GM12878 (cell line): ENCODE data around the gene WDR45B. TPM values are rescaled to one million over a fixed set of nuclear protein-coding genes. Genes with fewer than 3 reads are reported as not detected.

ENCODE experiments used
- ATAC-seq: fragments of 200-7000 bp; cut with Tn5 transposase; 3 replicates; pipeline ENCODE4 v1.9.1; 2020; ENCODE audit warnings: mild to moderate bottlenecking, moderate library complexity
- Bru-seq: library from RNA; stranded (reverse); fragments of 400-500 nt; gene quantifications from one replicate; lab custom pipeline; 2021; lab: Mats Ljungman, UMichigan
- BruChase-seq, 2 experiments: library from RNA; stranded (reverse); fragments of 400-500 nt; gene quantifications; one replicate each; lab custom pipeline; 2021; lab: Mats Ljungman, UMichigan
- BruUV-seq: library from RNA; stranded (reverse); fragments of 400-500 nt; replicated peaks from 2 replicates; lab custom pipeline; 2021; lab: Mats Ljungman, UMichigan
- CTCF ChIA-PET: fragments of 300-600 bp; sonication (Branson Sonifier 250); formaldehyde crosslinking; extraction: SDS; loops from one replicate; lab custom pipeline; 2021; ENCODE audit warnings: inconsistent platforms; lab: Yijun Ruan, JAX
- POLR2A ChIA-PET: fragments of 350-600 bp; formaldehyde crosslinking; extraction: SDS; loops from one replicate; lab custom pipeline; 2021; ENCODE audit warnings: inconsistent platforms; lab: Charles Lee
- RAD21 ChIA-PET: fragments of 300-600 bp; sonication (Branson Sonifier 250); formaldehyde crosslinking; loops from one replicate; lab custom pipeline; 2023; ENCODE audit warnings: antibody characterized with exemption; ENCODE audit not compliant: unreplicated experiment; lab: Charles Lee
- SMC1A ChIA-PET: fragments of 300-600 bp; sonication (Branson Sonifier 250); formaldehyde crosslinking; loops from one replicate; lab custom pipeline; 2023; ENCODE audit not compliant: unreplicated experiment, uncharacterized antibody; lab: Charles Lee
- DNase-seq: peaks from one replicate; pipeline ENCODE4 v3.0.0-alpha.2; 2011; ENCODE audit warnings: low read depth, low spot score
- FAIRE-seq: peaks from 3 replicates; lab custom pipeline; 2011; peaks lifted over from hg19 to GRCh38; lab: Jason Lieb, UNC
- H2AFZ ChIP-seq: 2 replicates; pipeline ENCODE4 v1.6.0; 2011; ENCODE audit warnings: low read depth, low read length, control low read depth; ENCODE audit not compliant: control insufficient read depth
- H3K27ac ChIP-seq: 2 replicates; pipeline ENCODE4 v1.5.1; 2011; ENCODE audit warnings: control low read depth; ENCODE audit not compliant: control insufficient read depth, insufficient read depth
- H3K27me3 ChIP-seq, 2 experiments: replicated peaks in 1 of 2; 2 replicates each; pipeline versions ENCODE4 v1.6.0 to v1.6.1; 2011; ENCODE audit warnings: low read length in 1 of 2; ENCODE audit not compliant: control insufficient read depth in 2 of 2, insufficient read depth in 2 of 2
- H3K36me3 ChIP-seq, 2 experiments: 2 replicates each; pipeline ENCODE4 v1.5.1; 2011; ENCODE audit warnings: low read length in 1 of 2; ENCODE audit not compliant: control insufficient read depth in 2 of 2, insufficient read depth in 2 of 2
- H3K4me1 ChIP-seq: 2 replicates; pipeline ENCODE4 v1.6.1; 2011; ENCODE audit warnings: mild to moderate bottlenecking, low read length, moderate library complexity, mixed read lengths; ENCODE audit not compliant: control insufficient read depth, insufficient read depth
- H3K4me2 ChIP-seq: 2 replicates; pipeline ENCODE4 v1.6.0; 2011; ENCODE audit warnings: control low read depth; ENCODE audit not compliant: control insufficient read depth, insufficient read depth
- H3K4me3 ChIP-seq: fragments of 200-600 bp; sonication (generic); 2 replicates; pipeline ENCODE4 v1.5.1; 2016
- H3K79me2 ChIP-seq: 2 replicates; pipeline ENCODE4 v1.6.0; 2011; ENCODE audit warnings: low read length; ENCODE audit not compliant: control insufficient read depth, insufficient read depth
- H3K9ac ChIP-seq: 2 replicates; pipeline ENCODE4 v1.8.0; 2011; ENCODE audit warnings: low read length, control low read depth, mixed read lengths; ENCODE audit not compliant: control insufficient read depth, insufficient read depth
- H3K9me3 ChIP-seq: replicated peaks from 3 replicates; pipeline ENCODE4 v1.5.1; 2011; ENCODE audit warnings: mild to moderate bottlenecking, low read length; ENCODE audit not compliant: control insufficient read depth, insufficient read depth
- H4K20me1 ChIP-seq: 2 replicates; pipeline ENCODE4 v1.6.0; 2011; ENCODE audit not compliant: control insufficient read depth, insufficient read depth
- ATF7 ChIP-seq: fragments of 450-650 bp; IDR thresholded peaks from 2 replicates; pipeline ENCODE4 v1.6.1; 2016; ENCODE audit warnings: low read depth, mild to moderate bottlenecking
- BCLAF1 ChIP-seq: fragments of 450-650 bp; IDR thresholded peaks from 2 replicates; pipeline ENCODE4 v1.6.1; 2017; ENCODE audit warnings: antibody characterized with exemption, mild to moderate bottlenecking, moderate library complexity
- CBFB ChIP-seq: IDR thresholded peaks from 2 replicates; pipeline ENCODE4 v1.6.1; 2016; ENCODE audit warnings: antibody characterized with exemption, low read depth
- CBX3 ChIP-seq: fragments of 200-600 bp; sonication (generic); IDR thresholded peaks from 2 replicates; pipeline ENCODE4 v1.6.1; 2016; ENCODE audit warnings: low read depth, borderline replicate concordance
- CHD4 ChIP-seq: fragments of 200-600 bp; sonication (generic); IDR thresholded peaks from 2 replicates; pipeline ENCODE4 v1.6.1; 2016; ENCODE audit warnings: mild to moderate bottlenecking
- CREB1 ChIP-seq: IDR thresholded peaks from 2 replicates; pipeline ENCODE4 v1.6.1; 2012; ENCODE audit warnings: low read depth, mild to moderate bottlenecking, inconsistent platforms
- DPF2 ChIP-seq: fragments of 450-650 bp; IDR thresholded peaks from 2 replicates; pipeline ENCODE4 v1.6.1; 2017; ENCODE audit warnings: mild to moderate bottlenecking
- EED ChIP-seq: sonication (generic); IDR thresholded peaks from 2 replicates; pipeline ENCODE4 v1.6.1; 2016; ENCODE audit warnings: antibody characterized with exemption, low read depth
- EGR1 ChIP-seq, 2 experiments: IDR thresholded peaks; 1 replicate in 1 of 2; 2 replicates in 1 of 2; pipeline ENCODE4 v1.6.1; 2011 to 2012; ENCODE audit warnings: low read depth in 2 of 2, low read length in 2 of 2, borderline replicate concordance in 1 of 2, mild to moderate bottlenecking in 1 of 2, moderate library complexity in 1 of 2
- GATAD2B ChIP-seq: fragments of 450-650 bp; conservative IDR thresholded peaks from 2 replicates; pipeline ENCODE4 v1.6.1; 2017; ENCODE audit warnings: low read depth, mild to moderate bottlenecking, moderate library complexity
- IKZF2 ChIP-seq, 2 experiments: fragments of 450-650 bp; IDR thresholded peaks; 2 replicates each; pipeline ENCODE4 v1.6.1; 2017; ENCODE audit warnings: mild to moderate bottlenecking in 2 of 2, moderate library complexity in 2 of 2
- JUND ChIP-seq: IDR thresholded peaks from 2 replicates; pipeline ENCODE4 v1.6.1; 2012; ENCODE audit warnings: low read depth, mild to moderate bottlenecking, low read length, improper control_type of control experiment, moderate library complexity
- NBN ChIP-seq: fragments of 450-650 bp; IDR thresholded peaks from 2 replicates; pipeline ENCODE4 v1.6.1; 2016
- NR2F1 ChIP-seq: fragments of 450-650 bp; conservative IDR thresholded peaks from 2 replicates; pipeline ENCODE4 v1.6.1; 2017; ENCODE audit warnings: mild to moderate bottlenecking
- RAD51 ChIP-seq: fragments of 450-650 bp; IDR thresholded peaks from 2 replicates; pipeline ENCODE4 v1.6.1; 2016; ENCODE audit warnings: moderate library complexity, mild to moderate bottlenecking, inconsistent platforms
- SP1 ChIP-seq: IDR thresholded peaks from one replicate; pipeline ENCODE4 v1.6.1; 2011; ENCODE audit warnings: low read depth, low read length
- SPI1 ChIP-seq: IDR thresholded peaks from 2 replicates; pipeline ENCODE4 v1.6.1; 2011; ENCODE audit warnings: low read depth, mild to moderate bottlenecking, low read length, moderate library complexity, borderline replicate concordance; ENCODE audit not compliant: insufficient read depth
- SUZ12 ChIP-seq: fragments of 200-600 bp; sonication (generic); IDR thresholded peaks from one replicate; pipeline ENCODE4 v1.6.1; 2018; ENCODE audit warnings: antibody characterized with exemption, mild to moderate bottlenecking; ENCODE audit not compliant: unreplicated experiment
- TCF7 ChIP-seq: IDR thresholded peaks from 2 replicates; pipeline ENCODE4 v1.6.1; 2014; ENCODE audit warnings: antibody characterized with exemption, borderline replicate concordance
- WRNIP1 ChIP-seq: IDR thresholded peaks from 2 replicates; pipeline ENCODE4 v1.6.1; 2011; ENCODE audit warnings: low read depth, low read length, improper control_type of control experiment, borderline replicate concordance
- WGBS: methylation state at CpG from one replicate; pipeline ENCODE4 v1.1.6; 2016; ENCODE audit warnings: low lambda C conversion rate; ENCODE audit not compliant: insufficient replicate concordance, insufficient coverage; ENCODE audit errors: missing lambda C conversion rate; 5-methylcytosine and 5-hydroxymethylcytosine counted together
- in situ Hi-C: fragments of 300-500 bp; cut with MboI; formaldehyde crosslinking; loops from 9 replicates; pipeline ENCODE4 v1.14.3; 2018; ENCODE audit warnings: mixed read lengths
- intact Hi-C: fragments of 100-400 bp; cut with micrococcal nuclease; formaldehyde crosslinking; loops from one replicate; pipeline ENCODE4 v1.14.2; 2022; ENCODE audit not compliant: unreplicated experiment
- long read RNA-seq, 2 experiments: library from polyadenylated mRNA; unstranded; transcript quantifications; one replicate each; pipeline ENCODE4 v2.0.0, GENCODE V29; 2019 to 2020
- polyA minus RNA-seq, 3 experiments: library from RNA; depleted of rRNA, polyadenylated mRNA; stranded (reverse); fragments of >200 nt; gene quantifications; 2 replicates each; pipeline ENCODE4 v1.2.3, GENCODE V29; 2011
- polyA plus RNA-seq, 11 experiments: library from polyadenylated mRNA; depleted of rRNA in 4 of 11; unstranded in 6 of 11; stranded (reverse) in 5 of 11; fragments of >200 nt; fragmentation: Nextera tagmentation in 4 of 11; fragmentation: Illumina TruSeq in 1 of 11; extraction: Ambion mirVana in 4 of 11; extraction: Trizol in 1 of 11; gene quantifications; 1 replicate in 1 of 11; 2 replicates in 10 of 11; pipeline versions ENCODE4 v1.2.1 to v1.2.3, GENCODE V29; 2011 to 2016; ENCODE audit warnings: inconsistent platforms in 2 of 11, missing spikeins in 2 of 11, low read depth in 1 of 11
- total RNA-seq, 4 experiments: library from RNA; depleted of rRNA in 3 of 4; stranded (reverse); fragments of >200 nt in 3 of 4; fragmentation: Illumina TruSeq in 1 of 4; extraction: Trizol in 1 of 4; gene quantifications; 2 replicates each; pipeline versions ENCODE4 v1.2.1 to v1.2.3, GENCODE V29; 2013 to 2021

WDR45B gene
- total RNA-seq (2013; cell fraction: nucleolus; rRNA removed), result 85.3 and 88.7 TPM in 2 replicates
- total RNA-seq (2014; rRNA removed) (27.6 and 35.7 TPM in 2 replicates), total RNA-seq (2014; rRNA removed; fragmentation: Illumina TruSeq; extraction: Trizol) (20.1 and 22.7 TPM in 2 replicates), total RNA-seq (2021) (26.5 and 26.7 TPM in 2 replicates), polyA plus RNA-seq (2011; rRNA removed) (66.9 and 73.7 TPM in 2 replicates), polyA plus RNA-seq (2014; fragmentation: Illumina TruSeq; extraction: Trizol) (20.7 and 24.4 TPM in 2 replicates), polyA plus RNA-seq (2014; fragmentation: Nextera tagmentation; extraction: Ambion mirVana) (1 to 10 TPM; 1.0 to 2.5 TPM), polyA plus RNA-seq (2014; rRNA removed) (34.4 and 37.1 TPM in 2 replicates), polyA plus RNA-seq (2016; fragmentation: Nextera tagmentation; extraction: Ambion mirVana) (10 to 100 TPM; 26.7 to 31.2 TPM), polyA minus RNA-seq (2011; rRNA and poly(A)+ RNA removed) (33.8 and 47.2 TPM in 2 replicates), Bru-seq, nascent RNA (percentile 86 among the genes with signal in this experiment), BruChase-seq, experiment 1, labeled RNA remaining after a 6-hour chase (percentile 91 among the genes with signal in this experiment), BruChase-seq, experiment 2, labeled RNA remaining after a 2-hour chase (percentile 92 among the genes with signal in this experiment)
- 27.1 TPM for polyA plus RNA-seq (2011; ENCODE audit: low read depth)
- 63.8 and 67.7 TPM in 2 replicates for polyA plus RNA-seq (2011; cell fraction: cytosol; rRNA removed)
- polyA plus RNA-seq (2011; cell fraction: nucleus; rRNA removed), result 167 and 250 TPM in 2 replicates
- 44.4 and 51.0 TPM in 2 replicates for polyA plus RNA-seq (2012)
- polyA minus RNA-seq (2011; cell fraction: cytosol; rRNA and poly(A)+ RNA removed), result 17.6 and 23.0 TPM in 2 replicates
- polyA minus RNA-seq (2011; cell fraction: nucleus; rRNA and poly(A)+ RNA removed), result 35.7 and 37.6 TPM in 2 replicates
- long read RNA-seq, experiment 1, transcript WDR45B-201 (10 exons, 2,587 nt), result major isoform, 19 of 24 reads
- long read RNA-seq, experiment 1, partial matches to known transcripts, result 1 of 24 reads
- long read RNA-seq, experiment 1, other reads (novel, unspliced or antisense), result 4 of 24 reads
- long read RNA-seq, experiment 2, transcript WDR45B-201 (10 exons, 2,587 nt), result major isoform, 54 of 76 reads
- long read RNA-seq, experiment 2, partial matches to known transcripts, result 11 of 76 reads
- long read RNA-seq, experiment 2, other reads (novel, unspliced or antisense), result 8 of 76 reads

GRCh38 chr17:82648165-82648668 is at the start of gene WDR45B:
Gene WDR45B (minus strand): TSS chr17:82648444. CDS start chr17:82648340, 104 bp downstream.
- FAIRE-seq (peak; percentile 94), DNase-seq (peak; percentile 80), ATAC-seq (peak; percentile 92)
- ChIA-PET POLR2A (no interaction called here), RAD21 (no interaction called here), SMC1A (interaction anchor here (1.3 kb wide), 1 partner anchor 69 kb away, joined by 3 read pairs; the partner anchor contains the start of gene FN3KRP), CTCF (no interaction called here)
- H4K20me1 ChIP-seq, result peaks cover 12% of the 10 kb centered on the region
- peak within 1 kb of the TSS; percentile 97 for H3K4me3 ChIP-seq
- no TSS peak for BruUV-seq
- WGBS, result under 1% methylated on average over 50 of the region's 67 CpGs
- peak within 1 kb of the TSS; percentile 90 for H3K9ac ChIP-seq
- in situ Hi-C loops, result no loop called here
- peaks cover 47% of the 10 kb centered on the region for H3K79me2 ChIP-seq
- no peaks in the 10 kb centered on the region for H3K27me3 ChIP-seq
- peak within 1 kb of the TSS; percentile 55 for H3K27ac ChIP-seq
- intact Hi-C loops, result loop anchor here (10.0 kb wide), 1 partner anchor 107 kb away; the partner anchor contains the start of gene TBCD
- H3K9me3 ChIP-seq, result no peaks in the 10 kb centered on the region
- no peaks in the 10 kb centered on the region for H3K4me1 ChIP-seq
- H3K36me3 ChIP-seq, result peaks cover 5 to 14% of the 10 kb centered on the region in 2 experiments
- peak within 1 kb of the TSS; percentile 60 for H2AFZ ChIP-seq
- H3K4me2 ChIP-seq, result peak within 1 kb of the TSS; percentile 86
- TF ChIP-seq NBN (no peak), GATAD2B (peak; percentile 74; the same call in 1 of the 2 replicates), IKZF2 (IDR thresholded peaks at IDR 0.05) (no peak), TCF7 (no peak), CBX3 (no peak), BCLAF1 (no peak), CHD4 (no peak), DPF2 (peak; percentile 78), CREB1 (peak; percentile 81), SPI1 (peak; percentile 12; the same call in 1 of the 2 replicates), RAD51 (no peak), NR2F1 (peak; percentile 41), EED (no peak), WRNIP1 (no peak), ATF7 (no peak), SUZ12 (no peak), CBFB (no peak), JUND (0 out of 2 replicates have a peak, but pooled peaks have one; percentile 15), SP1 (peak; percentile 64), EGR1 (IDR thresholded peaks at IDR 0.05; ENCODE audit: borderline replicate concordance in 1 of 2, low read depth in 2 of 2, low read length in 2 of 2) (peak; percentile 70 to 99)
